GM10248 (cell line): ENCODE results near the gene UBE2J1.

ENCODE experiments used
- CTCF ChIA-PET: fragments of 300-600 bp; sonication (Branson Sonifier 250); formaldehyde crosslinking; extraction: SDS; loops from one replicate; lab custom pipeline; 2021; ENCODE audit warnings: antibody characterized with exemption; lab: Yijun Ruan, JAX
- POLR2A ChIA-PET: fragments of 350-650 bp; sonication (Branson Sonifier 250); formaldehyde crosslinking; extraction: SDS; loops from one replicate; lab custom pipeline; 2020; ENCODE audit warnings: antibody characterized with exemption; lab: Yijun Ruan, JAX
- DNase-seq: peaks from one replicate; pipeline ENCODE4 v3.0.0; 2012; ENCODE audit errors: extremely low spot score
- TF ChIP-seq, protein P1 (sequence below): IDR thresholded peaks from 2 replicates; pipeline ENCODE4 v1.5.1; 2012; ENCODE audit warnings: mild to moderate bottlenecking, low read depth; ENCODE audit errors: extremely low read depth, missing control alignments, control extremely low read depth

The UBE2J1 gene

DNA sequence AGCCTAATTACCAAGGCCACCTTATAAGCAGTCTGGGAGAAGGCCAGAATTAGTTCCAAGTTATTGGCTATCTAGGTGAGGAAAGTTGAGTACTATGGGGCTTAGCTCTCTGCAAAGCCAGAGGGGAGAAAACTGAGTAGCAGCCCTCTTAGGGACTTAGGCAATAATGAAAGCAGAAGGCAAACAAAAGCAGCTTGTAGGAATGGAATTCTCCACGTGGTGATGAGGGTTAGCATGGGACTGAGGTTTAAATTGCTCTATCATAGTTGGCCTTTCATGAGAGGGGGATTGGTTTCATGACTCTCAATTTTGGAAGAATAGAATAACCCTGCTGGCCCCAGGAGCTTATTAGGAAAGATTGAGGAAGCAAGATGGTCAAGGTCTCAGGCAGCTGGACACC, 7.0 kb upstream of the UBE2J1 start:
- TF ChIP-seq, protein P1, sequence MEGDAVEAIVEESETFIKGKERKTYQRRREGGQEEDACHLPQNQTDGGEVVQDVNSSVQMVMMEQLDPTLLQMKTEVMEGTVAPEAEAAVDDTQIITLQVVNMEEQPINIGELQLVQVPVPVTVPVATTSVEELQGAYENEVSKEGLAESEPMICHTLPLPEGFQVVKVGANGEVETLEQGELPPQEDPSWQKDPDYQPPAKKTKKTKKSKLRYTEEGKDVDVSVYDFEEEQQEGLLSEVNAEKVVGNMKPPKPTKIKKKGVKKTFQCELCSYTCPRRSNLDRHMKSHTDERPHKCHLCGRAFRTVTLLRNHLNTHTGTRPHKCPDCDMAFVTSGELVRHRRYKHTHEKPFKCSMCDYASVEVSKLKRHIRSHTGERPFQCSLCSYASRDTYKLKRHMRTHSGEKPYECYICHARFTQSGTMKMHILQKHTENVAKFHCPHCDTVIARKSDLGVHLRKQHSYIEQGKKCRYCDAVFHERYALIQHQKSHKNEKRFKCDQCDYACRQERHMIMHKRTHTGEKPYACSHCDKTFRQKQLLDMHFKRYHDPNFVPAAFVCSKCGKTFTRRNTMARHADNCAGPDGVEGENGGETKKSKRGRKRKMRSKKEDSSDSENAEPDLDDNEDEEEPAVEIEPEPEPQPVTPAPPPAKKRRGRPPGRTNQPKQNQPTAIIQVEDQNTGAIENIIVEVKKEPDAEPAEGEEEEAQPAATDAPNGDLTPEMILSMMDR: no peak
- ChIA-PET POLR2A (interaction anchor here (0.6 kb wide), 2 partner anchors 268 to 1658 kb away, joined by 3 to 8 read pairs; no protein-coding TSS in a partner anchor), CTCF (interaction anchor here (0.8 to 2.6 kb wide), 7 partner anchors 8 to 78 kb away, joined by 3 to 13 read pairs (median 4); no protein-coding TSS in a partner anchor)
- no peak for DNase-seq

DNA sequence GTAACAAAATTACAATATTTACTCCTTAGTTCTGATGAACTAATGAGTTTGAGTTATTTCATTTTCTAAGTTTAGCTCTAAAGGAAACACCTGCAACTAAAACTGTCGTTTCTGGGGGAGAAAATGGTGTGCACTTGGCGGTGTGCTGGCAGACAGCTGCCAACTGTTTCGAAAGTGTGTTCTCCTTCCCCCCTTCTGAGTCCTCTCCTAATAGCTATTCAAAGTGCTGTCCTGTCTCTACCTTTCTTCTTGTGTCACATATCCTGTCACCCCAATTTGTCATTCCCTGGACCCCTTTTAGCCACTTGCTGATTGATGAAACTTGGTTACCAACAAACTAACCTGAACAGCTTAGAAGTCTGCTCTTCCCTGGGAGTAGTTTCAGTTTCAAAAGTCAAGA, 4.9 kb upstream of the UBE2J1 start:
- peak; percentile 36 for DNase-seq
- ChIA-PET CTCF (interaction anchor here (1.0 to 1.9 kb wide), 5 partner anchors 10 to 373 kb away, joined by 3 to 19 read pairs (median 6); no protein-coding TSS in a partner anchor), POLR2A (interaction anchor here (0.7 to 1.0 kb wide), 2 partner anchors 9 to 87 kb away, joined by 3 read pairs; no protein-coding TSS in a partner anchor)
- TF ChIP-seq, protein P1: no peak

DNA sequence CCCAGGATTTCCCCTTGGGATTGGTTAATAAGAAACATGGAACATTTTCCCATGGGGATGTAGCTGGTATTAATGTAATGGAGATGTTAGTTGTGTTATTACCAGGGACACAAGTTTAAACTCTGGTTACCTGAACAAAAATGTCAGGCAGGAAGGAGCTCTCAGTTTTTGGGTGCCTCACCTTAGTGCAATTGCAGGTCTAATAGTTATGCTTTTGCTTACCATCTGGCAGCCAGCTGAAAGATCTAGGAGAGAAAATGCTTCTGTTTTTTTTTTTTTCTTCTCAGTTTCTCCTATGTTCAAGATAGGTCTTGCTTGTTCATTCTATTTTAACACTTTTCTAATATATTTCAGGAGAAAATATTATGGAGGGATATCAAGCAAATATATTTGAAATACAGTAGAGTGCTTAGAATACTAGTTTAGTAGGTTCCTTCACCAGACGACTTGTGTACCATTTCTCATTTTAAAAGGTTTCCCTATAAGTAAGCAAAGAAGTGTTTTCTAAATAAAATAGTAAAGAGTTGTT, 4.2 kb upstream of the UBE2J1 start:
- ChIA-PET CTCF (interaction anchor here (0.6 to 1.9 kb wide), 8 partner anchors 9 to 373 kb away, joined by 3 to 19 read pairs (median 4); no protein-coding TSS in a partner anchor), POLR2A (interaction anchor here (0.7 to 1.0 kb wide), 4 partner anchors 8 to 658 kb away, joined by 3 read pairs; no protein-coding TSS in a partner anchor)
- TF ChIP-seq, protein P1: no peak
- DNase-seq: no peak

DNA sequence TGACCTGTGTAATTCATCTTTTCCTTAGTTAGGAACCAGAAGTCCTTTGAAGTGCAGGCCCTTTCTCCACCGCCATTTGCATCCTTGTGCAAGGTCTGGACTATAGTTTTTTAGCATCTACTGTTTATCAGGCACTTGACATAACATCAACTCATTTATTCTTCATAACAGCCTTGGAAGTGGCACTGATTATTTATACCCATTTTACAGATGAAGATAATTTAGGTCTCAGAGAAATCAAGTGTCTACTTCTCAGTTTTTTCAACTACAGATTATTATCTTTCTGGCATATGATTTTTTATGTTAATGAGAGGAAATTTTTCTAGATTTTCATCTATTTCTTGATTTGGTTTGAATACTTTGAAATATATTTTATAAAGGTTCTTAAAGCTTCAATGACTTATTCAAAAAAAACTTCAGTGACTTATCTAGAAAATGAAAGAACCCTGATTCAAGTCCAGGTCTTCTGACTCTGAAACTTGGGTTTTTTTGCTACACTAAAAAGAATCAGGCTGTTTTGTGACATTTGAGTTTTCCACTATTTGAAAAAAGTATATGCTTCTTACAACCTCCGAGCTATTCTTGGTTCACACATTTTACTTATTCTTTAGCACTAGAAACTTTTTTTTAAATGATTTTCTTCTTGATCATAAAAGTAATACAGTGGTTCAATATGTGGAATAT, 3.1 kb upstream of the UBE2J1 start:
- TF ChIP-seq, protein P1: no peak
- ChIA-PET POLR2A (interaction anchor here (0.6 kb wide), 1 partner anchor 62 kb away, joined by 8 read pairs; no protein-coding TSS in a partner anchor), CTCF (interaction anchor here (1.2 to 10.5 kb wide), 4 partner anchors 10 to 16 kb away, joined by 3 to 75 read pairs (median 20); no protein-coding TSS in a partner anchor)

DNA sequence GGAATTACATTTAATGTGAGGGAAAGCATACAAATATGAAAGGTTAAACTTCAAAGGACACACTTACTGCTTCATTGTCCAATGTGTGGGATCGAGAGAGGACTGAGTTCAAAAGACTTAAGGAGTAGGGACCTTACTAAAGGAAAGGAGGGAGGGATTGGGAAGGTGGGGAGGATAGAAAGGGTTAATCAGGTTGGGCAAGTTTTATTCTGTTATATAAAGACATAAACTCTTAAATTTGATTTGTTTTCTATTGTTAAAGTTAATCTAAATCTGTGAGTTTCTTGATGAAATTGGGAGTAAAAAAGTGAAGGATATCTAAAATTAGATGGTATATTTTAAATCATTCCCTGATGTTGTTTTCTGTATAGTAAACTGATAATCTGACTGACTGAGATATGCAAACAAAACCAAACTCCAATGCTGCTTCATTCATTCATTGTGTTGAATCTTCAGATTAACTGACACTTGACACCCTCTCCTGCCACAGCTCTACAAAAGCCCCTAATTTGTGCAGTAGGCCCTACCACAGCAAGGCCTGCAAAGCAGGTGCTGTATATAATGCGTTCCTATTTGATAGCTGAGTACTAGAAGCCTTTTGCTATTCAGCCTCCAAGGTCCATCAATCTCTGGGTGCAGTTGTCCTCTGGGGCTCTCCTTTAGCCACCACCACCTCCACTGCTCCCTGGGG, 1.3 kb upstream of the UBE2J1 start:
- DNase-seq: peak; percentile 48
- TF ChIP-seq, protein P1: no peak
- POLR2A ChIA-PET: interaction anchor here (0.6 to 1.0 kb wide), 2 partner anchors 8 to 38 kb away, joined by 3 to 4 read pairs; no protein-coding TSS in a partner anchor
- CTCF ChIA-PET: interaction anchor here (1.0 to 10.5 kb wide), 5 partner anchors 14 to 255 kb away, joined by 3 to 75 read pairs (median 4); no protein-coding TSS in a partner anchor

More for the DNA sequence above, 3.1 kb upstream of the UBE2J1 start:
- no peak for DNase-seq

DNA sequence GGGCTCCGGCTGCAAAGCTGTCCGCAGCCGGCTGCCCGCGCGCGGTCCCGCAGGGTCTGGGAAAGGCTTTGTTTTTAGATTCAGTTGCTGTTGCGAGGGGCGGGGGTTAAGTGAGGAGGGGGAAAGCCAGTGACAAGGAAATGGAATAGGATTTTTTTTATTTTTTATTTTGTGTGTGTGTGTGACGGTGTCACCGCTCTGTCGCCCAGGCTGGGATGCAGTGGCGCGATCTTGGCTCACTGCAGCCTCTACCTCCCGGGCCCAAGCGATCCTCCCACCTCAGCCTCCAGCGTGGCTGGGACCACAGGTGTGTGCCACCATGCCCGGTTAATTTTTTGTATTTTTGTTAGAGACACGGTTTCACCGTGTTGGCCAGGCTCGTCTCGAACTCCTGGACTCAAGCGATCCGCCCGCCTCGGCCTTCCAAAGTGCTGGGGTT, 615 bp upstream of the UBE2J1 start:
- TF ChIP-seq, protein P1: no peak
- POLR2A ChIA-PET: interaction anchor here (0.6 to 1.0 kb wide), 2 partner anchors 9 to 19 kb away, joined by 3 read pairs; no protein-coding TSS in a partner anchor
- CTCF ChIA-PET: interaction anchor here (0.7 to 10.5 kb wide), 4 partner anchors 11 to 54 kb away, joined by 3 to 75 read pairs (median 29); no protein-coding TSS in a partner anchor
- no peak for DNase-seq
